ENCODE results near the gene GZMM.

- peak in 1 of 2 donors; percentile 96 for TF ChIP-seq POLR2A (IDR thresholded peaks at IDR 0.05)
- TF ChIP-seq CTCF (IDR thresholded peaks at IDR 0.05), result peak in 1 of 6 experiments; percentile 11
Measured at GRCh38 chr19:531009-531752, 12.7 kb upstream of the GZMM start.

All from thyroid gland (tissue), 4 donors.